ENCODE measurements around the gene NFE2L1. TPM values are rescaled to one million over a fixed set of nuclear protein-coding genes. Genes with fewer than 3 reads are reported as not detected.

Gene NFE2L1
- total RNA-seq, 1 experiment from 2014 or later = 48.7 TPM

- no peaks in the 10 kb centered on the region for H3K79me2 ChIP-seq (ENCODE audit: low read length)
- H4K20me1 ChIP-seq (ENCODE audit: insufficient read depth, low read depth, low read length) = no peaks in the 10 kb centered on the region
- H3K4me1 ChIP-seq (ENCODE audit: low read length) = peaks cover 33% of the 10 kb centered on the region
- H3K27me3 ChIP-seq (ENCODE audit: low read length) = no peaks in the 10 kb centered on the region
- DNase-seq = peak; percentile 98
- no peaks in the 10 kb centered on the region for H3K9me3 ChIP-seq (ENCODE audit: low read length)
- peak overlapping the region; percentile 67 for H3K4me3 ChIP-seq (ENCODE audit: low read length)
- peak overlapping the region; percentile 74 for H3K4me2 ChIP-seq (ENCODE audit: low read depth, low read length, poor library complexity, severe bottlenecking)
- H3K9me2 ChIP-seq (replicated peaks; ENCODE audit: insufficient read depth, low read length) = no peaks in the 10 kb centered on the region
- peak overlapping the region; percentile 79; the same call in 1 of the 2 replicates for H2AFZ ChIP-seq (ENCODE audit: low read length)
- no peak overlapping the region for H3K27ac ChIP-seq (ENCODE audit: low read length)
- peak overlapping the region; percentile 72 for H3K9ac ChIP-seq (ENCODE audit: low read length)
- no peaks in the 10 kb centered on the region for H3K36me3 ChIP-seq (ENCODE audit: insufficient read depth, low read length)
These were observed 22.9 kb upstream of the NFE2L1 start for GRCh38 chr17:48025040-48025903.

- Histone ChIP-seq H3K9me2 (replicated peaks; ENCODE audit: insufficient read depth, low read length) (no peaks in the 10 kb centered on the region), H3K27me3 (ENCODE audit: low read length) (no peaks in the 10 kb centered on the region), H3K27ac (ENCODE audit: low read length) (no peak overlapping the region), H3K4me2 (ENCODE audit: low read depth, low read length, poor library complexity, severe bottlenecking) (peak overlapping the region; percentile 73), H3K36me3 (ENCODE audit: insufficient read depth, low read length) (no peaks in the 10 kb centered on the region), H4K20me1 (ENCODE audit: insufficient read depth, low read depth, low read length) (no peaks in the 10 kb centered on the region), H3K9me3 (ENCODE audit: low read length) (no peaks in the 10 kb centered on the region), H3K4me1 (ENCODE audit: low read length) (peaks cover 33% of the 10 kb centered on the region), H3K79me2 (ENCODE audit: low read length) (no peaks in the 10 kb centered on the region), H3K9ac (ENCODE audit: low read length) (peak overlapping the region; percentile 57), H3K4me3 (ENCODE audit: low read length) (peak overlapping the region; percentile 67), H2AFZ (ENCODE audit: low read length) (no peak overlapping the region)
- DNase-seq = no peak
These were observed 22.2 kb upstream of the NFE2L1 start for GRCh38 chr17:48025904-48026501.

GRCh38 chr17:48026502-48027321, 21.4 kb upstream of the NFE2L1 start:
- no peaks in the 10 kb centered on the region for H4K20me1 ChIP-seq (ENCODE audit: insufficient read depth, low read depth, low read length)
- H2AFZ ChIP-seq (ENCODE audit: low read length) = no peak overlapping the region
- H3K27me3 ChIP-seq (ENCODE audit: low read length) = no peaks in the 10 kb centered on the region
- no peak overlapping the region for H3K4me3 ChIP-seq (ENCODE audit: low read length)
- 0 out of 2 replicates have a peak overlapping the region, but pooled peaks have one; percentile 9 for H3K9ac ChIP-seq (ENCODE audit: low read length)
- no peaks in the 10 kb centered on the region for H3K9me2 ChIP-seq (replicated peaks; ENCODE audit: insufficient read depth, low read length)
- no peaks in the 10 kb centered on the region for H3K79me2 ChIP-seq (ENCODE audit: low read length)
- H3K4me1 ChIP-seq (ENCODE audit: low read length) = peaks cover 33% of the 10 kb centered on the region
- peak; percentile 94 for DNase-seq
- no peak overlapping the region for H3K27ac ChIP-seq (ENCODE audit: low read length)
- H3K36me3 ChIP-seq (ENCODE audit: insufficient read depth, low read length) = no peaks in the 10 kb centered on the region
- no peaks in the 10 kb centered on the region for H3K9me3 ChIP-seq (ENCODE audit: low read length)
- no peak overlapping the region for H3K4me2 ChIP-seq (ENCODE audit: low read depth, low read length, poor library complexity, severe bottlenecking)

- Histone ChIP-seq H4K20me1 (ENCODE audit: insufficient read depth, low read depth, low read length) (no peaks in the 10 kb centered on the region), H3K4me1 (ENCODE audit: low read length) (peaks cover 33% of the 10 kb centered on the region), H3K9me2 (replicated peaks; ENCODE audit: insufficient read depth, low read length) (no peaks in the 10 kb centered on the region), H3K27ac (ENCODE audit: low read length) (no peak overlapping the region), H3K27me3 (ENCODE audit: low read length) (no peaks in the 10 kb centered on the region), H3K4me2 (ENCODE audit: low read depth, low read length, poor library complexity, severe bottlenecking) (no peak overlapping the region), H3K9ac (ENCODE audit: low read length) (no peak overlapping the region), H3K4me3 (ENCODE audit: low read length) (no peak overlapping the region), H3K79me2 (ENCODE audit: low read length) (no peaks in the 10 kb centered on the region), H2AFZ (ENCODE audit: low read length) (no peak overlapping the region), H3K9me3 (ENCODE audit: low read length) (no peaks in the 10 kb centered on the region), H3K36me3 (ENCODE audit: insufficient read depth, low read length) (no peaks in the 10 kb centered on the region)
- DNase-seq = no peak
These were observed 20.7 kb upstream of the NFE2L1 start for GRCh38 chr17:48027322-48027981.

- no peaks in the 10 kb centered on the region for H3K36me3 ChIP-seq (ENCODE audit: insufficient read depth, low read length)
- no peaks in the 10 kb centered on the region for H3K27me3 ChIP-seq (ENCODE audit: low read length)
- H3K4me1 ChIP-seq (ENCODE audit: low read length) = peaks cover 23% of the 10 kb centered on the region
- H3K4me2 ChIP-seq (ENCODE audit: low read depth, low read length, poor library complexity, severe bottlenecking) = no peak overlapping the region
- no peaks in the 10 kb centered on the region for H4K20me1 ChIP-seq (ENCODE audit: insufficient read depth, low read depth, low read length)
- H3K9ac ChIP-seq (ENCODE audit: low read length) = no peak overlapping the region
- DNase-seq = no peak
- no peak overlapping the region for H3K4me3 ChIP-seq (ENCODE audit: low read length)
- no peaks in the 10 kb centered on the region for H3K9me2 ChIP-seq (replicated peaks; ENCODE audit: insufficient read depth, low read length)
- no peak overlapping the region for H3K27ac ChIP-seq (ENCODE audit: low read length)
- no peak overlapping the region for H2AFZ ChIP-seq (ENCODE audit: low read length)
- H3K79me2 ChIP-seq (ENCODE audit: low read length) = no peaks in the 10 kb centered on the region
- no peaks in the 10 kb centered on the region for H3K9me3 ChIP-seq (ENCODE audit: low read length)
These were observed 19.4 kb upstream of the NFE2L1 start for GRCh38 chr17:48028736-48029135.

GRCh38 chr17:48030531-48030930, 17.6 kb upstream of the NFE2L1 start:
- no peak overlapping the region for H3K4me2 ChIP-seq (ENCODE audit: low read depth, low read length, poor library complexity, severe bottlenecking)

GRCh38 chr17:48031966-48032365, 16.2 kb upstream of the NFE2L1 start:
- DNase-seq = no peak
- Histone ChIP-seq H3K27me3 (ENCODE audit: low read length) (no peaks in the 10 kb centered on the region), H2AFZ (ENCODE audit: low read length) (no peak overlapping the region), H3K9me3 (ENCODE audit: low read length) (no peaks in the 10 kb centered on the region), H3K79me2 (ENCODE audit: low read length) (no peaks in the 10 kb centered on the region), H3K4me2 (ENCODE audit: low read depth, low read length, poor library complexity, severe bottlenecking) (no peak overlapping the region), H3K4me1 (ENCODE audit: low read length) (no peaks in the 10 kb centered on the region), H3K27ac (ENCODE audit: low read length) (no peak overlapping the region), H3K4me3 (ENCODE audit: low read length) (no peak overlapping the region), H3K9ac (ENCODE audit: low read length) (no peak overlapping the region), H4K20me1 (ENCODE audit: insufficient read depth, low read depth, low read length) (no peaks in the 10 kb centered on the region), H3K36me3 (ENCODE audit: insufficient read depth, low read length) (no peaks in the 10 kb centered on the region), H3K9me2 (replicated peaks; ENCODE audit: insufficient read depth, low read length) (no peaks in the 10 kb centered on the region)

More at GRCh38 chr17:48030531-48030930, 17.6 kb upstream of the NFE2L1 start:
- no peak overlapping the region for H3K27ac ChIP-seq (ENCODE audit: low read length)
- DNase-seq = no peak
- H3K4me3 ChIP-seq (ENCODE audit: low read length) = no peak overlapping the region
- H3K9me2 ChIP-seq (replicated peaks; ENCODE audit: insufficient read depth, low read length) = no peaks in the 10 kb centered on the region
- no peaks in the 10 kb centered on the region for H3K36me3 ChIP-seq (ENCODE audit: insufficient read depth, low read length)
- H3K9me3 ChIP-seq (ENCODE audit: low read length) = no peaks in the 10 kb centered on the region
- H3K27me3 ChIP-seq (ENCODE audit: low read length) = no peaks in the 10 kb centered on the region
- no peaks in the 10 kb centered on the region for H4K20me1 ChIP-seq (ENCODE audit: insufficient read depth, low read depth, low read length)
- H3K9ac ChIP-seq (ENCODE audit: low read length) = no peak overlapping the region
- no peaks in the 10 kb centered on the region for H3K79me2 ChIP-seq (ENCODE audit: low read length)
- H3K4me1 ChIP-seq (ENCODE audit: low read length) = peaks cover 8% of the 10 kb centered on the region
- H2AFZ ChIP-seq (ENCODE audit: low read length) = no peak overlapping the region

Data from Karpas-422 (cell line).